NB4 (cell line): Measurements from ENCODE around the gene CUL3.

Experiments
- DNase-seq: peaks from one replicate; pipeline ENCODE4 v3.0.0; 2010; ENCODE audit warnings: low read depth
- H3K4me3 ChIP-seq: one replicate; pipeline ENCODE4 v1.5.1; 2011; ENCODE audit warnings: mild to moderate bottlenecking, low read depth, low read length, moderate library complexity
- CTCF ChIP-seq: IDR thresholded peaks from one replicate; pipeline ENCODE4 v1.5.1; 2012; ENCODE audit warnings: low read depth, low read length
- MAX ChIP-seq: IDR thresholded peaks from 2 replicates; pipeline ENCODE4 v1.6.1; 2011; ENCODE audit warnings: low read depth, low read length
- MYC ChIP-seq: IDR thresholded peaks from 2 replicates; pipeline ENCODE4 v1.6.1; 2011; ENCODE audit warnings: low read depth, low read length
- POLR2A ChIP-seq: IDR thresholded peaks from 2 replicates; pipeline ENCODE4 v1.6.1; 2011; ENCODE audit warnings: mild to moderate bottlenecking; ENCODE audit not compliant: insufficient read length; ENCODE audit errors: extremely low read depth

The CUL3 gene

GRCh38 chr2:224457408-224458096 lies 127.6 kb downstream of the CUL3 start:
- DNase-seq: no peak
- no peak overlapping the region for H3K4me3 ChIP-seq
- TF ChIP-seq MYC (no peak), POLR2A (no peak)

GRCh38 chr2:224453892-224454291 lies 131.3 kb downstream of the CUL3 start:
- no peak for DNase-seq
- no peak overlapping the region for H3K4me3 ChIP-seq
- TF ChIP-seq POLR2A: no peak
- TF ChIP-seq CTCF: no peak
- TF ChIP-seq MYC: no peak
- no peak for TF ChIP-seq MAX

- TF ChIP-seq MAX: no peak
- TF ChIP-seq CTCF: peak; percentile 60
- no peak overlapping the region for H3K4me3 ChIP-seq
- peak; percentile 20 for DNase-seq
These were observed 135.7 kb downstream of the CUL3 start for GRCh38 chr2:224449212-224450147.

GRCh38 chr2:224448236-224448635 lies 136.9 kb downstream of the CUL3 start:
- no peak for TF ChIP-seq CTCF
- TF ChIP-seq MAX: no peak
- no peak for TF ChIP-seq MYC
- TF ChIP-seq POLR2A: no peak
- H3K4me3 ChIP-seq: no peak overlapping the region
- DNase-seq: no peak

GRCh38 chr2:224444783-224445182 lies 140.4 kb downstream of the CUL3 start:
- no peak overlapping the region for H3K4me3 ChIP-seq
- TF ChIP-seq CTCF: no peak
- DNase-seq: no peak

GRCh38 chr2:224444021-224444420 lies 141.1 kb downstream of the CUL3 start:
- TF ChIP-seq MYC (no peak), MAX (no peak), CTCF (no peak), POLR2A (no peak)
- H3K4me3 ChIP-seq: no peak overlapping the region
- no peak for DNase-seq
